ENCODE data around the gene EPN1.

- TF ChIP-seq, protein P1, sequence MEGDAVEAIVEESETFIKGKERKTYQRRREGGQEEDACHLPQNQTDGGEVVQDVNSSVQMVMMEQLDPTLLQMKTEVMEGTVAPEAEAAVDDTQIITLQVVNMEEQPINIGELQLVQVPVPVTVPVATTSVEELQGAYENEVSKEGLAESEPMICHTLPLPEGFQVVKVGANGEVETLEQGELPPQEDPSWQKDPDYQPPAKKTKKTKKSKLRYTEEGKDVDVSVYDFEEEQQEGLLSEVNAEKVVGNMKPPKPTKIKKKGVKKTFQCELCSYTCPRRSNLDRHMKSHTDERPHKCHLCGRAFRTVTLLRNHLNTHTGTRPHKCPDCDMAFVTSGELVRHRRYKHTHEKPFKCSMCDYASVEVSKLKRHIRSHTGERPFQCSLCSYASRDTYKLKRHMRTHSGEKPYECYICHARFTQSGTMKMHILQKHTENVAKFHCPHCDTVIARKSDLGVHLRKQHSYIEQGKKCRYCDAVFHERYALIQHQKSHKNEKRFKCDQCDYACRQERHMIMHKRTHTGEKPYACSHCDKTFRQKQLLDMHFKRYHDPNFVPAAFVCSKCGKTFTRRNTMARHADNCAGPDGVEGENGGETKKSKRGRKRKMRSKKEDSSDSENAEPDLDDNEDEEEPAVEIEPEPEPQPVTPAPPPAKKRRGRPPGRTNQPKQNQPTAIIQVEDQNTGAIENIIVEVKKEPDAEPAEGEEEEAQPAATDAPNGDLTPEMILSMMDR (IDR thresholded peaks at IDR 0.05) = no peak
- no peak for TF ChIP-seq POLR2A (IDR thresholded peaks at IDR 0.05)
- no peak for TF ChIP-seq POLR2AphosphoS5 (IDR thresholded peaks at IDR 0.05)
Measured at GRCh38 chr19:55668603-55669348, 6.2 kb upstream of the EPN1 start.
